Measurements from ENCODE around the gene TTC13.

GRCh38 chr1:230971771-230972170 is 6.9 kb downstream of the TTC13 start:
- no peak for TF ChIP-seq CTCF (IDR thresholded peaks at IDR 0.05)
- no peak for TF ChIP-seq POLR2A (IDR thresholded peaks at IDR 0.05)
